ENCODE results near the gene BLM. TPM values are rescaled to one million over a fixed set of nuclear protein-coding genes. Genes with fewer than 3 reads are reported as not detected.

BLM gene
- polyA plus RNA-seq, 2 of the 4 experiments (the other 2 are of a cell fraction) = 10.5 to 15.2 TPM

- CTCF ChIA-PET = interaction anchor here (1.0 to 4.4 kb wide), 5 partner anchors 11 to 46 kb away, joined by 3 to 20 read pairs (median 5); partner anchors contain the start of gene FES
- H3K4me2 ChIP-seq = peak overlapping the region; percentile 74
- peak overlapping the region; percentile 56 to 80 for H3K27ac ChIP-seq
- FAIRE-seq (no peak), ATAC-seq (peak in 1 of 2 experiments; percentile 2; a peak in 2 of 6 replicates), DNase-seq (ENCODE audit: low read depth in 1 of 2, low spot score in 1 of 2) (no peak)
- POLR2A ChIA-PET = no interaction called here
- no peaks in the 10 kb centered on the region for H3K9me3 ChIP-seq
- H3K4me3 ChIP-seq = no peak overlapping the region
- TF ChIP-seq EP300 (IDR thresholded peaks at IDR 0.05) = no peak
- TF ChIP-seq GATA3 (IDR thresholded peaks at IDR 0.05; ENCODE audit: borderline replicate concordance) = peak; percentile 35; the same call in 1 of the 2 replicates
- 93% methylated on average over 7 of the region's 7 CpGs for WGBS (ENCODE audit: missing lambda C conversion rate)
- H3K4me1 ChIP-seq = peaks cover 56% of the 10 kb centered on the region
Measured at GRCh38 chr15:90860450-90860849, 143.3 kb downstream of the BLM start.

DNA sequence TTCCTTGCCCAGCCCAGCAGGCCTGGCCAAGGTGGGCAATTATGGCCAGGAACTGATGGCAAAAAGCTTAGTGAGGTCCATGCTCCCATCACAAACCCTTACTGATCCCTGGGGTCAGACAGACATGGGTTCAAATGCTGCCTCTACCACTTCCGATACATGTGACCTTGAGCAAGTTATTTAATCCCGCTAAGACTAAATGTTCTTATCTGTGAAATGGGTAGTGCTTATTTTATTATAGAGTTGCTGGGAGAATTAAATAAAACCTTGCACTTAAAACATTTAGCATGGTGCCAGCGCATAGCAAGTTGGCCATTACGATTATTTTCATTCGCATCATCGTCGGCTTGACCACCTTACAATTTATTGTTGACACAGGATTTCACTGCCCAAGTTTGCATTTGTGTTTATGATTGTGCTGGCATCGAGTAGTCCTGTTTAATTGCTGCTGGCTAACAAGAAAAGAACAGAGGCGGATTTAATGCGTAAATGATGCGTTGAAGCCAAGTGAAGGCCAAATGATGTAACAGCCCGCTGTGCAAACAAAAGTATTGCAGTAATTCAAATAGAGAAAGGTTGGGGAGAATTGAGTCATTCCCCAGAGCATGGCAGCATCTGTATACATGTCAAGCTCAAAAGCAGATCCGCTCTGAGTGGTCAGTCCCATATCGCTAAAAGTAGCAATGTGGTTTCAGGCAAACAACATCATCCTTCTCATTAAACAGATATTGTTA lies 144.0 kb downstream of the BLM start:
- peak; percentile 92 to 95 for DNase-seq (ENCODE audit: low read depth in 1 of 2, low spot score in 1 of 2)
- Histone ChIP-seq H3K27ac (peak overlapping the region; percentile 59 to 80), H3K4me1 (peaks cover 56% of the 10 kb centered on the region), H3K4me2 (peak overlapping the region; percentile 74), H3K4me3 (no peak overlapping the region), H3K9me3 (no peaks in the 10 kb centered on the region)
- POLR2A ChIA-PET = interaction anchor here (0.7 to 1.1 kb wide), 2 partner anchors 9 to 28 kb away, joined by 4 to 5 read pairs; no protein-coding TSS in a partner anchor
- peak; percentile 76 to 86 for ATAC-seq
- FAIRE-seq = peak; percentile 97
- 25% methylated on average over 14 of the region's 14 CpGs for WGBS (ENCODE audit: missing lambda C conversion rate)
- CTCF ChIA-PET = interaction anchor here (0.6 to 4.4 kb wide), 5 partner anchors 12 to 46 kb away, joined by 3 to 20 read pairs (median 4); partner anchors contain the start of gene FES
- TF ChIP-seq CTCF (IDR thresholded peaks at IDR 0.05) = no peak
- peak; percentile 99 to 100 for TF ChIP-seq CEBPB (IDR thresholded peaks at IDR 0.05)
- peak; percentile 92 for TF ChIP-seq GATA3 (IDR thresholded peaks at IDR 0.05; ENCODE audit: borderline replicate concordance)
- 0 out of 2 replicates have a peak, but pooled peaks have one; percentile 44 for TF ChIP-seq RARB (CRISPR knock-in tag; IDR thresholded peaks at IDR 0.05)
- TF ChIP-seq HES2 (IDR thresholded peaks at IDR 0.05) = peak; percentile 98
- TF ChIP-seq, protein P1, sequence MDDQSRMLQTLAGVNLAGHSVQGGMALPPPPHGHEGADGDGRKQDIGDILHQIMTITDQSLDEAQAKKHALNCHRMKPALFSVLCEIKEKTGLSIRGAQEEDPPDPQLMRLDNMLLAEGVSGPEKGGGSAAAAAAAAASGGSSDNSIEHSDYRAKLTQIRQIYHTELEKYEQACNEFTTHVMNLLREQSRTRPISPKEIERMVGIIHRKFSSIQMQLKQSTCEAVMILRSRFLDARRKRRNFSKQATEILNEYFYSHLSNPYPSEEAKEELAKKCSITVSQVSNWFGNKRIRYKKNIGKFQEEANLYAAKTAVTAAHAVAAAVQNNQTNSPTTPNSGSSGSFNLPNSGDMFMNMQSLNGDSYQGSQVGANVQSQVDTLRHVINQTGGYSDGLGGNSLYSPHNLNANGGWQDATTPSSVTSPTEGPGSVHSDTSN (IDR thresholded peaks at IDR 0.05) = peak; percentile 50; the same call in 1 of the 2 replicates
- TF ChIP-seq HOXB5 (CRISPR knock-in tag; IDR thresholded peaks at IDR 0.05) = no peak
- peak; percentile 40; the same call in 1 of the 3 replicates for TF ChIP-seq SMC3 (IDR thresholded peaks at IDR 0.05)
- peak; percentile 88 to 89; a peak in 3 of 5 replicates for TF ChIP-seq EP300 (IDR thresholded peaks at IDR 0.05)
- no peak for TF ChIP-seq TFCP2L1 (CRISPR knock-in tag; IDR thresholded peaks at IDR 0.05)
- no peak for TF ChIP-seq ELK1 (IDR thresholded peaks at IDR 0.05; ENCODE audit: low read depth, low read length)
- no peak for TF ChIP-seq NR3C1 (IDR thresholded peaks at IDR 0.05)
- TF ChIP-seq FOSB (CRISPR knock-in tag; IDR thresholded peaks at IDR 0.05) = no peak
- TF ChIP-seq ZC3H11A (IDR thresholded peaks at IDR 0.05) = no peak
- TF ChIP-seq HOXA7 (CRISPR knock-in tag; IDR thresholded peaks at IDR 0.05) = no peak
- TF ChIP-seq, protein P2, sequence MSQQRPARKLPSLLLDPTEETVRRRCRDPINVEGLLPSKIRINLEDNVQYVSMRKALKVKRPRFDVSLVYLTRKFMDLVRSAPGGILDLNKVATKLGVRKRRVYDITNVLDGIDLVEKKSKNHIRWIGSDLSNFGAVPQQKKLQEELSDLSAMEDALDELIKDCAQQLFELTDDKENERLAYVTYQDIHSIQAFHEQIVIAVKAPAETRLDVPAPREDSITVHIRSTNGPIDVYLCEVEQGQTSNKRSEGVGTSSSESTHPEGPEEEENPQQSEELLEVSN (IDR thresholded peaks at IDR 0.05; ENCODE audit: borderline replicate concordance, low read depth) = 0 out of 2 replicates have a peak, but pooled peaks have one; percentile 37
- TF ChIP-seq ESRRA (IDR thresholded peaks at IDR 0.05; ENCODE audit: borderline replicate concordance, low read length) = no peak; the same call in 1 of the 2 replicates
- TF ChIP-seq, protein P3, sequence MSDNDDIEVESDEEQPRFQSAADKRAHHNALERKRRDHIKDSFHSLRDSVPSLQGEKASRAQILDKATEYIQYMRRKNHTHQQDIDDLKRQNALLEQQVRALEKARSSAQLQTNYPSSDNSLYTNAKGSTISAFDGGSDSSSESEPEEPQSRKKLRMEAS (IDR thresholded peaks at IDR 0.05) = peak; percentile 95
- TF ChIP-seq RAD21 (conservative IDR thresholded peaks at IDR 0.05 in 1 of 2, IDR thresholded peaks at IDR 0.05 in 1 of 2) = peak in 1 of 2 experiments; percentile 28; a peak in 4 of 5 replicates
- peak; percentile 95 to 96 for TF ChIP-seq JUN (IDR thresholded peaks at IDR 0.05)
- no peak for TF ChIP-seq ZNF302 (CRISPR knock-in tag; IDR thresholded peaks at IDR 0.05)
- TF ChIP-seq POLR2A (IDR thresholded peaks at IDR 0.05; ENCODE audit: low read length) = no peak
- TF ChIP-seq FOSL2 (IDR thresholded peaks at IDR 0.05) = peak; percentile 89
- TF ChIP-seq FOSL2 (CRISPR knock-in tag; IDR thresholded peaks at IDR 0.05) = peak; percentile 95
- TF ChIP-seq NPAS2 (CRISPR knock-in tag; IDR thresholded peaks at IDR 0.05; ENCODE audit: borderline replicate concordance) = no peak
- no peak for TF ChIP-seq CBX8 (IDR thresholded peaks at IDR 0.05)
- TF ChIP-seq JUNB (IDR thresholded peaks at IDR 0.05) = peak; percentile 89
- 0 out of 2 replicates have a peak, but pooled peaks have one; percentile 18 for TF ChIP-seq HOXB13 (CRISPR knock-in tag; IDR thresholded peaks at IDR 0.05; ENCODE audit: low read depth)
- TF ChIP-seq BCL3 (IDR thresholded peaks at IDR 0.05) = peak; percentile 98; the same call in 2 of the 3 replicates
